NB4 (cell line): ENCODE results near the gene LYPD6B.

Experiments used
- CTCF ChIP-seq: IDR thresholded peaks from one replicate; pipeline ENCODE4 v1.5.1; 2012; ENCODE audit warnings: low read depth, low read length
- MYC ChIP-seq: IDR thresholded peaks from 2 replicates; pipeline ENCODE4 v1.6.1; 2011; ENCODE audit warnings: low read depth, low read length
- POLR2A ChIP-seq: IDR thresholded peaks from 2 replicates; pipeline ENCODE4 v1.6.1; 2011; ENCODE audit warnings: mild to moderate bottlenecking; ENCODE audit not compliant: insufficient read length; ENCODE audit errors: extremely low read depth

- TF ChIP-seq MYC (no peak), CTCF (no peak), POLR2A (no peak)
Measured at GRCh38 chr2:149136111-149136510, 97.6 kb downstream of the LYPD6B start.
